WTC11 (cell line): Measurements from ENCODE around the gene PC. TPM values are rescaled to one million over a fixed set of nuclear protein-coding genes. Genes with fewer than 3 reads are reported as not detected.

ENCODE experiments used
- ATAC-seq: fragments of 200-7000 bp; cut with Tn5 transposase; 2 replicates; pipeline ENCODE4 v1.10.0; 2021; ENCODE audit warnings: mild to moderate bottlenecking, moderate library complexity
- CTCF ChIA-PET: fragments of 300-600 bp; sonication (Branson Sonifier 250); formaldehyde crosslinking; loops from one replicate; lab custom pipeline; 2021; ENCODE audit warnings: antibody characterized with exemption; lab: Charles Lee
- POLR2A ChIA-PET: fragments of 350-600 bp; sonication (Branson Sonifier 250); formaldehyde crosslinking; loops from one replicate; lab custom pipeline; 2021; ENCODE audit warnings: antibody characterized with exemption; lab: Charles Lee
- DNase-seq: peaks from one replicate; pipeline ENCODE4 v3.0.0; 2021; ENCODE audit warnings: low spot score
- H3K27ac Mint-ChIP-seq: 2 replicates; pipeline ENCODE4 v1.8.0; 2021; ENCODE audit warnings: mixed read lengths
- H3K27me3 Mint-ChIP-seq: 2 replicates; pipeline ENCODE4 v1.8.0; 2021; ENCODE audit warnings: low read depth, mild to moderate bottlenecking, moderate library complexity, mixed read lengths
- H3K36me3 Mint-ChIP-seq: 2 replicates; pipeline ENCODE4 v1.8.0; 2021; ENCODE audit warnings: mixed read lengths
- H3K4me1 Mint-ChIP-seq: 2 replicates; pipeline ENCODE4 v1.8.0; 2022; ENCODE audit warnings: mixed read lengths
- H3K4me3 Mint-ChIP-seq: 2 replicates; pipeline ENCODE4 v1.8.0; 2021; ENCODE audit warnings: mild to moderate bottlenecking, moderate library complexity, mixed read lengths
- H3K9me3 Mint-ChIP-seq: 2 replicates; pipeline ENCODE4 v1.8.0; 2021; ENCODE audit warnings: mixed read lengths
- CREM ChIP-seq: sonication (generic); formaldehyde crosslinking; IDR thresholded peaks from 2 replicates; pipeline ENCODE4 v1.8.1; 2022; ENCODE audit warnings: mild to moderate bottlenecking, missing genetic modification reagents, moderate library complexity
- ETV6 ChIP-seq: sonication (generic); formaldehyde crosslinking; IDR thresholded peaks from 2 replicates; pipeline ENCODE4 v1.8.1; 2022; ENCODE audit warnings: mild to moderate bottlenecking, missing genetic modification reagents
- GABPB1 ChIP-seq: sonication (generic); formaldehyde crosslinking; IDR thresholded peaks from 2 replicates; pipeline ENCODE4 v1.8.1; 2023; ENCODE audit warnings: mild to moderate bottlenecking, missing genetic modification reagents
- HMGA2 ChIP-seq: fragments of 250-450 bp; sonication (Bioruptor Pico); IDR thresholded peaks from 2 replicates; pipeline ENCODE4 v1.4.0; 2021; ENCODE audit warnings: mild to moderate bottlenecking, moderate library complexity
- IRF2 ChIP-seq: sonication (generic); formaldehyde crosslinking; IDR thresholded peaks from 2 replicates; pipeline ENCODE4 v1.8.0; 2022; ENCODE audit warnings: low read depth, missing genetic modification reagents, borderline replicate concordance
- MYBL2 ChIP-seq: sonication (generic); formaldehyde crosslinking; IDR thresholded peaks from 2 replicates; pipeline ENCODE4 v1.8.1; 2023; ENCODE audit warnings: mild to moderate bottlenecking, moderate library complexity, missing genetic modification reagents
- OVOL2 ChIP-seq: fragments of 250-450 bp; sonication (Bioruptor Pico); IDR thresholded peaks from 2 replicates; pipeline ENCODE4 v1.9.0; 2021; ENCODE audit warnings: mild to moderate bottlenecking, borderline replicate concordance
- RELA ChIP-seq: sonication (generic); formaldehyde crosslinking; IDR thresholded peaks from 2 replicates; pipeline ENCODE4 v1.8.1; 2022; ENCODE audit warnings: missing genetic modification reagents, mild to moderate bottlenecking, borderline replicate concordance
- RORB ChIP-seq: fragments of 250-450 bp; sonication (Bioruptor Pico); IDR thresholded peaks from 2 replicates; pipeline ENCODE4 v1.9.0; 2021; ENCODE audit warnings: mild to moderate bottlenecking
- SMAD4 ChIP-seq: sonication (generic); formaldehyde crosslinking; IDR thresholded peaks from 2 replicates; pipeline ENCODE4 v1.8.0; 2022; ENCODE audit warnings: mild to moderate bottlenecking, missing genetic modification reagents
- TCF7 ChIP-seq: sonication (generic); formaldehyde crosslinking; IDR thresholded peaks from 2 replicates; pipeline ENCODE4 v1.8.0; 2022; ENCODE audit warnings: mild to moderate bottlenecking, low read depth, missing genetic modification reagents, moderate library complexity
- TEAD1 ChIP-seq: sonication (generic); formaldehyde crosslinking; IDR thresholded peaks from 2 replicates; pipeline ENCODE4 v1.8.0; 2022; ENCODE audit warnings: mild to moderate bottlenecking, missing genetic modification reagents
- ZNF138 ChIP-seq: sonication (generic); formaldehyde crosslinking; conservative IDR thresholded peaks from 2 replicates; pipeline ENCODE4 v1.8.1; 2022; ENCODE audit warnings: mild to moderate bottlenecking, moderate library complexity, missing genetic modification reagents
- ZNF263 ChIP-seq: sonication (generic); formaldehyde crosslinking; IDR thresholded peaks from 2 replicates; pipeline ENCODE4 v1.8.1; 2022; ENCODE audit warnings: low read depth, mild to moderate bottlenecking, moderate library complexity, missing genetic modification reagents
- ZNF396 ChIP-seq: fragments of 250-450 bp; sonication (Bioruptor Pico); IDR thresholded peaks from 2 replicates; pipeline ENCODE4 v1.8.0; 2021; ENCODE audit warnings: mild to moderate bottlenecking, moderate library complexity, borderline replicate concordance
- total RNA-seq: library from RNA; stranded (reverse); gene quantifications from 3 replicates; pipeline ENCODE4 v1.2.3, GENCODE V29; 2021
- TF ChIP-seq, protein P1 (sequence below): sonication (generic); formaldehyde crosslinking; IDR thresholded peaks from 2 replicates; pipeline ENCODE4 v1.8.0; 2022; ENCODE audit warnings: mild to moderate bottlenecking, missing genetic modification reagents
- TF ChIP-seq, protein P2 (sequence below): fragments of 250-450 bp; sonication (Bioruptor Pico); IDR thresholded peaks from 2 replicates; pipeline ENCODE4 v2.1.2; 2022; ENCODE audit warnings: mild to moderate bottlenecking, moderate library complexity
- TF ChIP-seq, protein P3 (sequence below): sonication (generic); formaldehyde crosslinking; IDR thresholded peaks from 2 replicates; pipeline ENCODE4 v1.8.1; 2022; ENCODE audit warnings: missing genetic modification reagents, borderline replicate concordance
- TF ChIP-seq, protein P4 (sequence below): sonication (generic); formaldehyde crosslinking; IDR thresholded peaks from 2 replicates; pipeline ENCODE4 v1.8.1; 2023; ENCODE audit warnings: mild to moderate bottlenecking, missing genetic modification reagents, moderate library complexity
- TF ChIP-seq, protein P5 (sequence below): sonication (generic); formaldehyde crosslinking; IDR thresholded peaks from 2 replicates; pipeline ENCODE4 v1.8.1; 2023; ENCODE audit warnings: mild to moderate bottlenecking, moderate library complexity, missing genetic modification reagents

Gene PC
- total RNA-seq, 1 experiment from 2014 or later: 27.2 TPM

DNA sequence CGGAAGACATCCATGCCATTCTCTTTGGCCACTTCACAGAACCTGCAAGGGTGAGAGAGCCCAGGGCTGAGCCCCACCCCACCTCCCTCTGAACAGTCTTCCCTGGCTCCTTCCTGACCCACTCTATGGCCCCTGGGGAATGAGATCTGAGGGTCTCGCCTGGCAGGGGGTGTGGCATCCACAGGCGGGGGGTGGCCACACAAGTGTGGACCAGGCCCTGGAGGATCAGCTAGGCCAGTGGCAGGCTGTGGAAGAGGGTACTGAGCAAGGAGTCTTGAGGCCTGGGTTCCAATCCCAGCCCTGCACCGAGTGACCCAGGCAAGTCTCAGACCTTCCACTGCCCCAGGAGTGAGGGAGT, 107.0 kb downstream of the PC start:
- ATAC-seq: no peak
- Mint-ChIP-seq H3K27me3 (no peaks in the 10 kb centered on the region), H3K4me3 (no peak overlapping the region), H3K9me3 (no peaks in the 10 kb centered on the region), H3K36me3 (peaks cover 4% of the 10 kb centered on the region; the same call in 1 of the 2 replicates), H3K4me1 (peaks cover 13% of the 10 kb centered on the region), H3K27ac (no peak overlapping the region)
- ChIA-PET POLR2A (interaction anchor here (0.5 to 2.6 kb wide), 3 partner anchors 8 to 80 kb away, joined by 3 to 14 read pairs (median 3); partner anchors contain the start of gene RCE1), CTCF (interaction anchor here (0.9 to 1.9 kb wide), 18 partner anchors 8 to 360 kb away, joined by 3 to 39 read pairs (median 6); partner anchors contain the start of genes PC, RBM14 and RCE1)
- TF ChIP-seq, protein P1, sequence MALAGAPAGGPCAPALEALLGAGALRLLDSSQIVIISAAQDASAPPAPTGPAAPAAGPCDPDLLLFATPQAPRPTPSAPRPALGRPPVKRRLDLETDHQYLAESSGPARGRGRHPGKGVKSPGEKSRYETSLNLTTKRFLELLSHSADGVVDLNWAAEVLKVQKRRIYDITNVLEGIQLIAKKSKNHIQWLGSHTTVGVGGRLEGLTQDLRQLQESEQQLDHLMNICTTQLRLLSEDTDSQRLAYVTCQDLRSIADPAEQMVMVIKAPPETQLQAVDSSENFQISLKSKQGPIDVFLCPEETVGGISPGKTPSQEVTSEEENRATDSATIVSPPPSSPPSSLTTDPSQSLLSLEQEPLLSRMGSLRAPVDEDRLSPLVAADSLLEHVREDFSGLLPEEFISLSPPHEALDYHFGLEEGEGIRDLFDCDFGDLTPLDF (CRISPR knock-in tag): no peak
- no peak for TF ChIP-seq HMGA2
- no peak for TF ChIP-seq ZNF138 (CRISPR knock-in tag)
- no peak for TF ChIP-seq SMAD4
- no peak for DNase-seq

DNA sequence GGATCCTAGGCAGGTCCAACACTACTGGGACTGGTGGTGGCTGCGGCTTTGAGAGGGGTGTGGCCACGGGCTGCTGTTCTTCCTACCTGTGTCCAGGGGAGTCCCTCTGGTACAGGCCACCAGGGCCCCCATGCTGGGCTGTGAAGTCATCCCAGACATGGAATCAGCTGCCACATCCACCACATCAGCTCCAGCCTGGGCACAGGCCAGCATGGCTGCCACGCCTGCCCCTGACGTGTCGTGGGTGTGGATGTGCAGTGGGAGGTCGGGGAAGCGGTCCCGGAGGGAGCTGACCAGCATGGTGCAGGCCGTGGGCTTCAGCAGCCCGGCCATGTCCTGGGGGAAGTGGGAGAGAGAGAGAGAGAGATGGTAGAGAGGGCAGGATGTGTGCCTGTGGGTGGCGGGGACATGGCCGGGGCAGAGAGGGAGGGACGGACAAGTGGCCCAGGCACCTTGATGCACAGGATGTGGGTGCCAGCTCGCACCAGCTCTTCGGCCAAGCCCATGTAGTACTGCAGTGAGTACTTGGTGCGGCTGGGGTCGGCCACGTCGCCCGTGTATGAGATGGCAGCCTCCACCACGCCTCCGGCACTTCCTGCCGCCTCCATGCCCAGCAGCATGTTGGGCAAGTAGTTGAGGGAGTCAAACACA, 107.5 kb downstream of the PC start:
- H3K4me3 Mint-ChIP-seq: no peak overlapping the region
- peaks cover 12% of the 10 kb centered on the region for H3K4me1 Mint-ChIP-seq
- TF ChIP-seq CREM (CRISPR knock-in tag) (no peak), ZNF263 (CRISPR knock-in tag) (no peak), OVOL2 (CRISPR knock-in tag) (no peak), RELA (no peak), ZNF396 (no peak), HMGA2 (no peak), TCF7 (CRISPR knock-in tag) (no peak)
- TF ChIP-seq, protein P2, sequence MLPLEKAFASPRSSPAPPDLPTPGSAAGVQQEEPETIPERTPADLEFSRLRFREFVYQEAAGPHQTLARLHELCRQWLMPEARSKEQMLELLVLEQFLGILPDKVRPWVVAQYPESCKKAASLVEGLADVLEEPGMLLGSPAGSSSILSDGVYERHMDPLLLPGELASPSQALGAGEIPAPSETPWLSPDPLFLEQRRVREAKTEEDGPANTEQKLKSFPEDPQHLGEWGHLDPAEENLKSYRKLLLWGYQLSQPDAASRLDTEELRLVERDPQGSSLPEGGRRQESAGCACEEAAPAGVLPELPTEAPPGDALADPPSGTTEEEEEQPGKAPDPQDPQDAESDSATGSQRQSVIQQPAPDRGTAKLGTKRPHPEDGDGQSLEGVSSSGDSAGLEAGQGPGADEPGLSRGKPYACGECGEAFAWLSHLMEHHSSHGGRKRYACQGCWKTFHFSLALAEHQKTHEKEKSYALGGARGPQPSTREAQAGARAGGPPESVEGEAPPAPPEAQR (CRISPR knock-in tag): no peak
- no peak for DNase-seq
- H3K36me3 Mint-ChIP-seq: peaks cover 4% of the 10 kb centered on the region; the same call in 1 of the 2 replicates
- H3K9me3 Mint-ChIP-seq: no peaks in the 10 kb centered on the region
- no peaks in the 10 kb centered on the region for H3K27me3 Mint-ChIP-seq
- ATAC-seq: no peak
- CTCF ChIA-PET: interaction anchor here (1.8 to 1.9 kb wide), 2 partner anchors 31 to 170 kb away, joined by 17 to 39 read pairs; no protein-coding TSS in a partner anchor
- H3K27ac Mint-ChIP-seq: no peak overlapping the region
- POLR2A ChIA-PET: interaction anchor here (0.5 kb wide), 1 partner anchor 81 kb away, joined by 3 read pairs; no protein-coding TSS in a partner anchor

DNA sequence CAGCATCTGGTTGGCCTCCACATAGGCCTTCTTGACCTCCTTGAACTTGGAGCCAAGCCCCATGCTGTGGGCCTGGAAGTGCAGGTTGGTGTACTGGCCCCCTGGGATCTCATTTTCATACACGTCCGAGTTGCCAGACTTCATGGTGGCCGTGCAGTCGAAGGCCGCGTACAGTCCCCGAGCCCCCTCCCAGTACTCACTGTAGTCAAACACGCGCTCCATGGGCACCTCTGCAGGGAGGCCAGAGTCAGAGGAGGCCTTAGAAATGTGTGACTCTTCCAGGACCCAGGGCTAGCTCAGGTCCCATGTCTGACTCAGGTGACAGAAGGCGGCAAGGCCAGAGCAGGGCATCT, 108.0 kb downstream of the PC start:
- no peak for DNase-seq
- H3K4me3 Mint-ChIP-seq: no peak overlapping the region

More for the DNA sequence above, 108.0 kb downstream of the PC start:
- Mint-ChIP-seq H3K27ac (no peak overlapping the region), H3K9me3 (no peaks in the 10 kb centered on the region), H3K36me3 (peaks cover 8% of the 10 kb centered on the region), H3K27me3 (no peaks in the 10 kb centered on the region), H3K4me1 (peaks cover 9% of the 10 kb centered on the region)
- ATAC-seq: no peak
- TF ChIP-seq, protein P3, sequence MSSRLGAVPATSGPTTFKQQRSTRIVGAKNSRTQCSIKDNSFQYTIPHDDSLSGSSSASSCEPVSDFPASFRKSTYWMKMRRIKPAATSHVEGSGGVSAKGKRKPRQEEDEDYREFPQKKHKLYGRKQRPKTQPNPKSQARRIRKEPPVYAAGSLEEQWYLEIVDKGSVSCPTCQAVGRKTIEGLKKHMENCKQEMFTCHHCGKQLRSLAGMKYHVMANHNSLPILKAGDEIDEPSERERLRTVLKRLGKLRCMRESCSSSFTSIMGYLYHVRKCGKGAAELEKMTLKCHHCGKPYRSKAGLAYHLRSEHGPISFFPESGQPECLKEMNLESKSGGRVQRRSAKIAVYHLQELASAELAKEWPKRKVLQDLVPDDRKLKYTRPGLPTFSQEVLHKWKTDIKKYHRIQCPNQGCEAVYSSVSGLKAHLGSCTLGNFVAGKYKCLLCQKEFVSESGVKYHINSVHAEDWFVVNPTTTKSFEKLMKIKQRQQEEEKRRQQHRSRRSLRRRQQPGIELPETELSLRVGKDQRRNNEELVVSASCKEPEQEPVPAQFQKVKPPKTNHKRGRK (CRISPR knock-in tag): no peak
- TF ChIP-seq, protein P1 (CRISPR knock-in tag): no peak
- TF ChIP-seq, protein P4, sequence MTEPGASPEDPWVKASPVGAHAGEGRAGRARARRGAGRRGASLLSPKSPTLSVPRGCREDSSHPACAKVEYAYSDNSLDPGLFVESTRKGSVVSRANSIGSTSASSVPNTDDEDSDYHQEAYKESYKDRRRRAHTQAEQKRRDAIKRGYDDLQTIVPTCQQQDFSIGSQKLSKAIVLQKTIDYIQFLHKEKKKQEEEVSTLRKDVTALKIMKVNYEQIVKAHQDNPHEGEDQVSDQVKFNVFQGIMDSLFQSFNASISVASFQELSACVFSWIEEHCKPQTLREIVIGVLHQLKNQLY: no peak
- TF ChIP-seq RORB (no peak), GABPB1 (CRISPR knock-in tag) (no peak), MYBL2 (CRISPR knock-in tag) (no peak), TCF7 (CRISPR knock-in tag) (no peak), TEAD1 (CRISPR knock-in tag) (no peak), ETV6 (CRISPR knock-in tag) (no peak), OVOL2 (CRISPR knock-in tag) (no peak), CREM (CRISPR knock-in tag) (no peak), IRF2 (CRISPR knock-in tag) (no peak)
- TF ChIP-seq, protein P5, sequence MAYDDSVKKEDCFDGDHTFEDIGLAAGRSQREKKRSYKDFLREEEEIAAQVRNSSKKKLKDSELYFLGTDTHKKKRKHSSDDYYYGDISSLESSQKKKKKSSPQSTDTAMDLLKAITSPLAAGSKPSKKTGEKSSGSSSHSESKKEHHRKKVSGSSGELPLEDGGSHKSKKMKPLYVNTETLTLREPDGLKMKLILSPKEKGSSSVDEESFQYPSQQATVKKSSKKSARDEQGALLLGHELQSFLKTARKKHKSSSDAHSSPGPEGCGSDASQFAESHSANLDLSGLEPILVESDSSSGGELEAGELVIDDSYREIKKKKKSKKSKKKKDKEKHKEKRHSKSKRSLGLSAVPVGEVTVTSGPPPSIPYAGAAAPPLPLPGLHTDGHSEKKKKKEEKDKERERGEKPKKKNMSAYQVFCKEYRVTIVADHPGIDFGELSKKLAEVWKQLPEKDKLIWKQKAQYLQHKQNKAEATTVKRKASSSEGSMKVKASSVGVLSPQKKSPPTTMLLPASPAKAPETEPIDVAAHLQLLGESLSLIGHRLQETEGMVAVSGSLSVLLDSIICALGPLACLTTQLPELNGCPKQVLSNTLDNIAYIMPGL: no peak
- CTCF ChIA-PET: interaction anchor here (2.1 kb wide), 1 partner anchor 126 kb away, joined by 7 read pairs; no protein-coding TSS in a partner anchor
- POLR2A ChIA-PET: no interaction called here
